Gastroesophageal sphincter (tissue), 3 donors: ENCODE data around the gene OXSR1.

Source experiments
- CTCF ChIP-seq, 4 experiments: fragments of 200-600 bp in 2 of 4; fragments of 450-650 bp in 2 of 4; sonication (generic) in 1 of 4; IDR thresholded peaks; one replicate each; pipeline ENCODE4 v1.5.1; 2017 to 2019; ENCODE audit warnings: antibody characterized with exemption in 4 of 4, mild to moderate bottlenecking in 2 of 4, moderate library complexity in 2 of 4
- EP300 ChIP-seq: sonication (generic); formaldehyde crosslinking; IDR thresholded peaks from one replicate; pipeline ENCODE4 v1.6.1; 2017; ENCODE audit warnings: antibody characterized with exemption, mild to moderate bottlenecking

DNA sequence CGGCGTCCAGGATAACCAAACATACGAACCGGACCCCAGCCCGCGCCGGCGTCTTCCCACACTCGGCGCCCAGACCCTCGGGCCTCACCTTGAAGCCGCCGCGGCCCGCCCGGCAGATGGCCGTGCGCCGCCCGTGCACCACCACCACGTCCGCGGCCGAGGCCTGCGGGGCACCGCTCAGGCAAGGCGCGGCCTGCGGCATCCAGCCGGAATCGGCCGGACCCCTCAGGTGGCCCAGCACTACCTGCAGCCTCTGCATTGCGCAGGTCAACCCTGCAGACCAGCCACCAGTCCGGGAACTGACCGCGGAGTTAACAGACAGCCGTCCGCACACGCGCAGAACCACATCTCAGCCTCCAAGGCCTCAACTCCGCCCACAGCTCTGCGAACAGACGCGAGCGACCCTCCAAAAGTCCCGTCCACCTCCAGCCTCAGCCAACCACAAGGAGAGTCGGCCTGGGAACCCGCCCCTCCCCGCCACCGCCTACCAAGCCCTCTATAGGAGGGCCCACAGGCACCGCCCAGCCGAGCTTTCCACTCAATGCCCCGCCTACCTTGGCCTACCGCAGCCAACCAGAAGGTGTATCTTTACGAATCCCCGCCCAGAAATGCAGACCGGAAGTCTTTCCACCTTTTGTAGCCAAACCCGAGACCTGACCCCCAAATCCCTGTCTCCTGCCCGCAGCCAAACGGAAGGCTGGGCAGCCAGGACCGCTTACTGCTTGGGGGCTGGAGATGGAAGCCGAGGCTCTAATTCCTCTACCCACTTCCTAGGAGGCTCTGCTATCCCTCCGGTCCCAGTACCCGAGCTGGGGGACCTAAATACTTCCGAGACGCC lies 28.3 kb upstream of the OXSR1 start, which contains the start of gene ACAA1:
- TF ChIP-seq CTCF (IDR thresholded peaks at IDR 0.05) (peak in 1 of 4 experiments; percentile 32), EP300 (no peak)
